Mammary epithelial cell (primary cell): ENCODE data around the gene GEN1.

ENCODE experiments used
- EZH2 ChIP-seq: IDR thresholded peaks from 2 replicates; pipeline ENCODE4 v1.6.1; 2012; ENCODE audit warnings: low read length, inconsistent platforms, borderline replicate concordance
- TF ChIP-seq, protein P1 (sequence below), 2 donors: IDR thresholded peaks in 1 of 2; conservative IDR thresholded peaks in 1 of 2; 2 replicates each; pipeline ENCODE4 v1.5.1; 2011 to 2012; ENCODE audit warnings: inconsistent platforms in 2 of 2, low read length in 2 of 2, mild to moderate bottlenecking in 2 of 2, control low read depth in 1 of 2, low read depth in 1 of 2; ENCODE audit not compliant: insufficient read depth in 1 of 2; ENCODE audit errors: extremely low read depth in 1 of 2

DNA sequence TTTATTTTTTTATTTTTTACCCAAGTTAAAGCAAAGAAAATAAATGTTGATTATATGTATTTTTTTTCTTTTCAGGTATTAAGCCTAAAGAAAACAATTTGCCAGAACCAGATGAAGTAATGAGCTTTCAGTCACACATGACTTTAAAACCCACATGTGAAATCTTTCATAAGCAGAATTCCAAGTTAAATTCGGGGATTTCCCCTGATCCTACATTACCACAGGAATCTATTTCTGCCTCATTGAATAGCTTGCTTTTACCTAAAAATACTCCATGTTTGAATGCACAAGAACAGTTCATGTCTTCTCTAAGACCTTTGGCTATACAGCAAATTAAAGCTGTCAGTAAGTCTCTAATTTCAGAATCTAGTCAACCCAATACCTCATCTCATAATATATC, 26.6 kb downstream of the GEN1 start:
- TF ChIP-seq, protein P1, sequence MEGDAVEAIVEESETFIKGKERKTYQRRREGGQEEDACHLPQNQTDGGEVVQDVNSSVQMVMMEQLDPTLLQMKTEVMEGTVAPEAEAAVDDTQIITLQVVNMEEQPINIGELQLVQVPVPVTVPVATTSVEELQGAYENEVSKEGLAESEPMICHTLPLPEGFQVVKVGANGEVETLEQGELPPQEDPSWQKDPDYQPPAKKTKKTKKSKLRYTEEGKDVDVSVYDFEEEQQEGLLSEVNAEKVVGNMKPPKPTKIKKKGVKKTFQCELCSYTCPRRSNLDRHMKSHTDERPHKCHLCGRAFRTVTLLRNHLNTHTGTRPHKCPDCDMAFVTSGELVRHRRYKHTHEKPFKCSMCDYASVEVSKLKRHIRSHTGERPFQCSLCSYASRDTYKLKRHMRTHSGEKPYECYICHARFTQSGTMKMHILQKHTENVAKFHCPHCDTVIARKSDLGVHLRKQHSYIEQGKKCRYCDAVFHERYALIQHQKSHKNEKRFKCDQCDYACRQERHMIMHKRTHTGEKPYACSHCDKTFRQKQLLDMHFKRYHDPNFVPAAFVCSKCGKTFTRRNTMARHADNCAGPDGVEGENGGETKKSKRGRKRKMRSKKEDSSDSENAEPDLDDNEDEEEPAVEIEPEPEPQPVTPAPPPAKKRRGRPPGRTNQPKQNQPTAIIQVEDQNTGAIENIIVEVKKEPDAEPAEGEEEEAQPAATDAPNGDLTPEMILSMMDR (conservative IDR thresholded peaks at IDR 0.05 in 1 of 2, IDR thresholded peaks at IDR 0.05 in 1 of 2; ENCODE audit: extremely low read depth in 1 of 2, insufficient read depth in 1 of 2, low read depth in 1 of 2, low read length in 2 of 2): no peak
- TF ChIP-seq EZH2: no peak
